ENCODE measurements around the gene MCOLN2. TPM values are rescaled to one million over a fixed set of nuclear protein-coding genes. Genes with fewer than 3 reads are reported as not detected.

Gene MCOLN2
- total RNA-seq, 1 donor from 2014 or later, result 0.11 TPM

- no peaks in the 10 kb centered on the region for H3F3A ChIP-seq (ENCODE audit: low read depth)
- H3K27ac Mint-ChIP-seq, result no peak overlapping the region
Measured at GRCh38 chr1:84885469-84885868, 111.4 kb downstream of the MCOLN2 start.

GRCh38 chr1:84884671-84885389 lies 112.1 kb downstream of the MCOLN2 start:
- no peak overlapping the region for H3K4me2 ChIP-seq
- no peaks in the 10 kb centered on the region for H3K36me3 Mint-ChIP-seq

More at GRCh38 chr1:84885469-84885868, 111.4 kb downstream of the MCOLN2 start:
- H3K4me1 ChIP-seq, result no peaks in the 10 kb centered on the region
- no peaks in the 10 kb centered on the region for H3K36me3 ChIP-seq
- Mint-ChIP-seq H3K36me3 (no peaks in the 10 kb centered on the region), H3K9me3 (peaks cover 7% of the 10 kb centered on the region), H3K4me1 (no peaks in the 10 kb centered on the region), H3K4me3 (no peak overlapping the region), H3K27me3 (ENCODE audit: insufficient read depth, low read depth) (peaks cover 2% of the 10 kb centered on the region)
- H3K4me3 ChIP-seq, result no peak overlapping the region
- no peak for DNase-seq (ENCODE audit: low spot score)
- no peak overlapping the region for H3K4me2 ChIP-seq
- no peak overlapping the region for H3K9ac ChIP-seq
- H3K79me2 ChIP-seq (ENCODE audit: low read depth), result no peaks in the 10 kb centered on the region
- peaks cover 8% of the 10 kb centered on the region for H3K9me3 ChIP-seq (ENCODE audit: low read depth)
- no peaks in the 10 kb centered on the region for H4K20me1 ChIP-seq (ENCODE audit: low read depth)
- peaks cover under 1% of the 10 kb centered on the region for H3K27me3 ChIP-seq
- H3K27ac ChIP-seq, result no peak overlapping the region
- no peak overlapping the region for H2AFZ ChIP-seq (replicated peaks)
- TF ChIP-seq CTCF (IDR thresholded peaks at IDR 0.05), result no peak
- TF ChIP-seq EZH2phosphoT487 (IDR thresholded peaks at IDR 0.05), result no peak
- no peak for TF ChIP-seq EZH2 (IDR thresholded peaks at IDR 0.05)

GRCh38 chr1:84883286-84883685 lies 113.6 kb downstream of the MCOLN2 start:
- no peak for DNase-seq (ENCODE audit: low spot score)
- Histone ChIP-seq H3K27ac (no peak overlapping the region), H3K9ac (no peak overlapping the region), H3K27me3 (no peaks in the 10 kb centered on the region), H3K9me3 (ENCODE audit: low read depth) (peaks cover 8% of the 10 kb centered on the region), H3K4me2 (no peak overlapping the region), H3K36me3 (no peaks in the 10 kb centered on the region), H3K79me2 (ENCODE audit: low read depth) (no peaks in the 10 kb centered on the region), H2AFZ (replicated peaks) (no peak overlapping the region), H3K4me3 (no peak overlapping the region), H4K20me1 (ENCODE audit: low read depth) (no peaks in the 10 kb centered on the region), H3K4me1 (no peaks in the 10 kb centered on the region), H3F3A (ENCODE audit: low read depth) (no peaks in the 10 kb centered on the region)
- H3K27ac Mint-ChIP-seq, result no peak overlapping the region
- TF ChIP-seq EZH2 (IDR thresholded peaks at IDR 0.05) (no peak), EZH2phosphoT487 (IDR thresholded peaks at IDR 0.05) (no peak), CTCF (IDR thresholded peaks at IDR 0.05) (no peak)
- peaks cover 7% of the 10 kb centered on the region for H3K9me3 Mint-ChIP-seq
- no peaks in the 10 kb centered on the region for H3K27me3 Mint-ChIP-seq (ENCODE audit: insufficient read depth, low read depth)
- no peaks in the 10 kb centered on the region for H3K36me3 Mint-ChIP-seq
- H3K4me3 Mint-ChIP-seq, result no peak overlapping the region
- H3K4me1 Mint-ChIP-seq, result no peaks in the 10 kb centered on the region

More at GRCh38 chr1:84884671-84885389, 112.1 kb downstream of the MCOLN2 start:
- H3K4me3 Mint-ChIP-seq, result no peak overlapping the region
- Histone ChIP-seq H3K27me3 (no peaks in the 10 kb centered on the region), H3K9ac (no peak overlapping the region), H3K27ac (no peak overlapping the region), H4K20me1 (ENCODE audit: low read depth) (no peaks in the 10 kb centered on the region), H3K36me3 (no peaks in the 10 kb centered on the region), H3K9me3 (ENCODE audit: low read depth) (peaks cover 8% of the 10 kb centered on the region), H3K4me1 (no peaks in the 10 kb centered on the region), H2AFZ (replicated peaks) (no peak overlapping the region), H3K4me3 (no peak overlapping the region), H3K79me2 (ENCODE audit: low read depth) (no peaks in the 10 kb centered on the region), H3F3A (ENCODE audit: low read depth) (no peaks in the 10 kb centered on the region)
- no peak overlapping the region for H3K27ac Mint-ChIP-seq
- TF ChIP-seq CTCF (IDR thresholded peaks at IDR 0.05), result no peak
- TF ChIP-seq EZH2 (IDR thresholded peaks at IDR 0.05), result no peak
- no peak for TF ChIP-seq EZH2phosphoT487 (IDR thresholded peaks at IDR 0.05)
- no peaks in the 10 kb centered on the region for H3K27me3 Mint-ChIP-seq (ENCODE audit: insufficient read depth, low read depth)
- DNase-seq (ENCODE audit: low spot score), result no peak
- no peaks in the 10 kb centered on the region for H3K4me1 Mint-ChIP-seq
- peaks cover 7% of the 10 kb centered on the region for H3K9me3 Mint-ChIP-seq

Measured in neural progenitor cell (in vitro differentiated cells).